Gastrocnemius medialis (tissue), 4 donors: ENCODE results near the gene ZG16. TPM values are rescaled to one million over a fixed set of nuclear protein-coding genes. Genes with fewer than 3 reads are reported as not detected.

Experiments
- ATAC-seq, 2 donors: fragments of 150-250 bp; one replicate each; pipeline ENCODE4 v1.9.1; 2016
- DNase-seq, 2 donors: peaks; one replicate each; pipeline ENCODE4 v3.0.0-alpha.2; 2019
- H3K27ac ChIP-seq, 4 donors: fragments of 200-600 bp; sonication (generic); 1 replicate in 1 of 4; 2 replicates in 3 of 4; pipeline ENCODE4 v1.5.1; 2016 to 2018; ENCODE audit warnings: mild to moderate bottlenecking in 2 of 4, moderate library complexity in 1 of 4
- H3K27me3 ChIP-seq, 3 donors: fragments of 200-600 bp; sonication (generic) in 2 of 3; 1 replicate in 1 of 3; 2 replicates in 2 of 3; pipeline versions ENCODE4 v1.5.1 to v1.6.0; 2016 to 2019; ENCODE audit warnings: mild to moderate bottlenecking in 1 of 3, moderate library complexity in 1 of 3
- H3K36me3 ChIP-seq, 2 donors: fragments of 200-600 bp; sonication (generic) in 1 of 2; one replicate each; pipeline ENCODE4 v1.5.1; 2017 to 2018
- H3K4me1 ChIP-seq, 2 donors: fragments of 200-600 bp; sonication (generic) in 1 of 2; one replicate each; pipeline ENCODE4 v1.5.1; 2016 to 2017; ENCODE audit warnings: mild to moderate bottlenecking in 2 of 2
- H3K4me3 ChIP-seq, 4 donors: fragments of 200-600 bp; sonication (generic) in 3 of 4; 1 replicate in 1 of 4; 2 replicates in 3 of 4; pipeline ENCODE4 v1.5.1; 2016 to 2019; ENCODE audit warnings: mild to moderate bottlenecking in 2 of 4
- H3K9me3 ChIP-seq, 3 donors: fragments of 200-600 bp; sonication (generic) in 2 of 3; 1 replicate in 1 of 3; 2 replicates in 2 of 3; pipeline ENCODE4 v1.5.1; 2016 to 2019
- POLR2A ChIP-seq, 2 donors: fragments of 450-650 bp; IDR thresholded peaks; one replicate each; pipeline ENCODE4 v1.6.1; 2017; ENCODE audit warnings: antibody characterized with exemption in 2 of 2, mild to moderate bottlenecking in 2 of 2, moderate library complexity in 2 of 2
- in situ Hi-C, 4 donors: fragments of 200-750 bp; cut with MboI; loops; one replicate each; pipeline versions ENCODE4 v1.15.0 to v1.8.0; 2017; ENCODE audit warnings: low sequenced_read_pairs in 4 of 4
- intact Hi-C: fragments of 100-400 bp; cut with DNase I; formaldehyde crosslinking; loops from one replicate; pipeline ENCODE4 v1.15.1; 2023; ENCODE audit warnings: low total_unique reads
- total RNA-seq, 4 donors: library from RNA; depleted of rRNA; stranded (reverse); fragments of >200 nt; gene quantifications; one replicate each; pipeline versions ENCODE4 v1.1.0 to v1.2.3, GENCODE V29; 2016
- TF ChIP-seq, protein P1 (sequence below), 5 experiments: fragments of 450-650 bp in 3 of 5; fragments of 200-600 bp in 2 of 5; sonication (generic) in 2 of 5; IDR thresholded peaks in 4 of 5; conservative IDR thresholded peaks in 1 of 5; 1 replicate in 4 of 5; 2 replicates in 1 of 5; pipeline ENCODE4 v1.5.1; 2016 to 2019; ENCODE audit warnings: antibody characterized with exemption in 5 of 5, mild to moderate bottlenecking in 3 of 5, moderate library complexity in 3 of 5

Gene ZG16
- total RNA-seq, 4 donors from 2014 or later: 1.7 TPM; not detected in 3

- Histone ChIP-seq H3K4me1 (peaks cover 56 to 64% of the 10 kb centered on the region in 2 donors), H3K36me3 (peaks cover 0 to 11% of the 10 kb centered on the region in 2 donors), H3K27ac (peak overlapping the region; percentile 30 to 99 (median 92)), H3K9me3 (no peaks in the 10 kb centered on the region), H3K4me3 (peak overlapping the region in 3 of 4 donors; percentile 60 to 78 (median 63)), H3K27me3 (no peaks in the 10 kb centered on the region)
- TF ChIP-seq POLR2A (IDR thresholded peaks at IDR 0.05): no peak
- TF ChIP-seq, protein P1, sequence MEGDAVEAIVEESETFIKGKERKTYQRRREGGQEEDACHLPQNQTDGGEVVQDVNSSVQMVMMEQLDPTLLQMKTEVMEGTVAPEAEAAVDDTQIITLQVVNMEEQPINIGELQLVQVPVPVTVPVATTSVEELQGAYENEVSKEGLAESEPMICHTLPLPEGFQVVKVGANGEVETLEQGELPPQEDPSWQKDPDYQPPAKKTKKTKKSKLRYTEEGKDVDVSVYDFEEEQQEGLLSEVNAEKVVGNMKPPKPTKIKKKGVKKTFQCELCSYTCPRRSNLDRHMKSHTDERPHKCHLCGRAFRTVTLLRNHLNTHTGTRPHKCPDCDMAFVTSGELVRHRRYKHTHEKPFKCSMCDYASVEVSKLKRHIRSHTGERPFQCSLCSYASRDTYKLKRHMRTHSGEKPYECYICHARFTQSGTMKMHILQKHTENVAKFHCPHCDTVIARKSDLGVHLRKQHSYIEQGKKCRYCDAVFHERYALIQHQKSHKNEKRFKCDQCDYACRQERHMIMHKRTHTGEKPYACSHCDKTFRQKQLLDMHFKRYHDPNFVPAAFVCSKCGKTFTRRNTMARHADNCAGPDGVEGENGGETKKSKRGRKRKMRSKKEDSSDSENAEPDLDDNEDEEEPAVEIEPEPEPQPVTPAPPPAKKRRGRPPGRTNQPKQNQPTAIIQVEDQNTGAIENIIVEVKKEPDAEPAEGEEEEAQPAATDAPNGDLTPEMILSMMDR (IDR thresholded peaks at IDR 0.05 in 4 of 5, conservative IDR thresholded peaks at IDR 0.05 in 1 of 5): no peak
- in situ Hi-C loops (no loop called here), intact Hi-C loops (loop anchor here (5.0 to 10.0 kb wide), 2 partner anchors 164 to 712 kb away; partner anchors contain the start of gene ZNF768)
- DNase-seq (no peak), ATAC-seq (no peak)
Observed at GRCh38 chr16:29812754-29813643, 34.9 kb downstream of the ZG16 start.

- Histone ChIP-seq H3K9me3 (no peaks in the 10 kb centered on the region), H3K4me1 (peaks cover 49 to 58% of the 10 kb centered on the region in 2 donors), H3K27me3 (no peaks in the 10 kb centered on the region), H3K4me3 (no peak overlapping the region), H3K36me3 (peaks cover 0 to 13% of the 10 kb centered on the region in 2 donors), H3K27ac (peak overlapping the region in 3 of 4 donors; percentile 30 to 99 (median 96))
- DNase-seq (no peak), ATAC-seq (no peak)
- intact Hi-C loops: loop anchor here (5.0 to 10.0 kb wide), 2 partner anchors 163 to 711 kb away; partner anchors contain the start of gene ZNF768
- TF ChIP-seq, protein P1 (IDR thresholded peaks at IDR 0.05 in 4 of 5, conservative IDR thresholded peaks at IDR 0.05 in 1 of 5): no peak
- no peak for TF ChIP-seq POLR2A (IDR thresholded peaks at IDR 0.05)
- in situ Hi-C loops: no loop called here
Observed at GRCh38 chr16:29813644-29814562, 35.8 kb downstream of the ZG16 start.

- peaks cover 44 to 54% of the 10 kb centered on the region in 2 donors for H3K4me1 ChIP-seq
- H3K9me3 ChIP-seq: no peaks in the 10 kb centered on the region
- no peaks in the 10 kb centered on the region for H3K27me3 ChIP-seq
- H3K36me3 ChIP-seq: peaks cover 0 to 13% of the 10 kb centered on the region in 2 donors
- intact Hi-C loops (loop anchor here (5.0 to 10.0 kb wide), 2 partner anchors 163 to 710 kb away; partner anchors contain the start of gene ZNF768), in situ Hi-C loops (no loop called here)
- ATAC-seq (no peak), DNase-seq (no peak)
- H3K4me3 ChIP-seq: no peak overlapping the region
- TF ChIP-seq, protein P1 (IDR thresholded peaks at IDR 0.05 in 4 of 5, conservative IDR thresholded peaks at IDR 0.05 in 1 of 5): no peak
- TF ChIP-seq POLR2A (IDR thresholded peaks at IDR 0.05): no peak
- H3K27ac ChIP-seq: peak overlapping the region; percentile 91 to 99 (median 95)
Observed at GRCh38 chr16:29814592-29814991, 36.5 kb downstream of the ZG16 start.

DNA sequence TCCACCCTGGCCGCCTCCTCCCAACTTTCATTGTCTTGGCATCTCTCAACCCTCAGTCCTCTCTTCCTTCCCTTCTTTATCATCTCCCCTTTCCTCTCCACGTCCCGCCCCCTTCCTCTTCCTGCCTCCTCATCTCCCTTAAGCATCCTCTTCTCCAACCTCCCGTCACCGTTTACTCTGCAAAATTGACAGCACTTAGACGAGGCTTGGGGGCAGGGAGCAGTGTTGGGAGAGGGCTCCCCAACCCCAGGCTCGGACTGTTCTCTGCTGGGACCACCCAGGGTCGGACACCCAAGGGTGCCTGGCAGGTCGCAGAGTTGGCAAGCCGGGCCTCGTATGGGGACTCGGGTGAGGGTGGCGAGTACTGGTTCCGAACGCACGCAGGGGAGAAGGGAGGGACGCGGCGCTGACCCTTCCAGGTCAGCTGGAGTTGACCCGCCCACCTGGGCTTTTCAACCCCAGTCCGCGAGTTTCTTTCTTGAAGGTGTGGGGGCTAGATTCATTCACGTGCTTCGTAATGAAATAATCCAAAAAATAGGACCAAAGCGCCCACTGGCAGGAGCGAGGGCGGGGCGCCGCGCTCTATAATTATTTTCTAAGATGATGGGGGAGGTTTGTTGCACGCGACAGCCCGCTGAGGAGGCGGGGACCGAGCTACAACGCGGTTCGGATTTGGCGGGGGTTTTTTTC, 37.1 kb downstream of the ZG16 start:
- H3K4me1 ChIP-seq: peaks cover 44 to 54% of the 10 kb centered on the region in 2 donors
- H3K4me3 ChIP-seq: peak overlapping the region; percentile 78 to 96 (median 90)
- TF ChIP-seq, protein P1 (IDR thresholded peaks at IDR 0.05 in 4 of 5, conservative IDR thresholded peaks at IDR 0.05 in 1 of 5): no peak
- no peak for TF ChIP-seq POLR2A (IDR thresholded peaks at IDR 0.05)
- no peaks in the 10 kb centered on the region for H3K9me3 ChIP-seq
- DNase-seq (peak in 1 of 2 donors; percentile 32), ATAC-seq (no peak)
- intact Hi-C loops: loop anchor here (5.0 to 10.0 kb wide), 2 partner anchors 182 to 710 kb away; partner anchors contain the start of genes HIRIP3, INO80E and ZNF768
- in situ Hi-C loops: no loop called here
- peaks cover 0 to 14% of the 10 kb centered on the region in 2 donors for H3K36me3 ChIP-seq
- H3K27ac ChIP-seq: peak overlapping the region; percentile 91 to 99 (median 95)
- H3K27me3 ChIP-seq: no peaks in the 10 kb centered on the region
